Erythroblast (primary cell): ENCODE data around the gene THSD4.

Experiments
- GATA1 ChIP-seq: IDR thresholded peaks from 2 replicates; pipeline ENCODE4 v1.6.1; 2011; ENCODE audit warnings: low read depth, mild to moderate bottlenecking, control low read depth, low read length, moderate library complexity
- POLR2A ChIP-seq: IDR thresholded peaks from 2 replicates; pipeline ENCODE4 v1.6.1; 2011; ENCODE audit warnings: mild to moderate bottlenecking, low read length

GRCh38 chr15:71599418-71600151 lies 484.3 kb downstream of the THSD4 start:
- TF ChIP-seq POLR2A (no peak), GATA1 (no peak)
